SU-DHL-6 (cell line): ENCODE data around the gene NPAS3.

Source experiments
- H2AFZ ChIP-seq: fragments of 200-600 bp; sonication (generic); 2 replicates; pipeline ENCODE4 v1.6.1; 2014; ENCODE audit warnings: low read depth, mild to moderate bottlenecking, moderate library complexity, mixed read lengths, antibody characterized with exemption, low read length; ENCODE audit not compliant: severe bottlenecking
- H3F3A ChIP-seq: fragments of 200-600 bp; shearing (Covaris generic); 2 replicates; pipeline ENCODE4 v1.6.0; 2016; ENCODE audit warnings: antibody characterized with exemption, mild to moderate bottlenecking; ENCODE audit not compliant: insufficient read depth
- H3K27ac ChIP-seq: fragments of 200-600 bp; sonication (generic); 2 replicates; pipeline ENCODE4 v1.5.1; 2016; ENCODE audit warnings: low read depth, mild to moderate bottlenecking, low read length, moderate library complexity, mixed read lengths
- H3K27me3 ChIP-seq: fragments of 200-600 bp; sonication (generic), shearing (Covaris generic); 2 replicates; pipeline ENCODE4 v1.6.0; 2014; ENCODE audit warnings: mild to moderate bottlenecking, low read length
- H3K36me3 ChIP-seq: fragments of 200-600 bp; sonication (generic); 2 replicates; pipeline ENCODE4 v1.6.1; 2014; ENCODE audit warnings: mild to moderate bottlenecking, low read length, mixed read lengths
- H3K4me2 ChIP-seq: fragments of 300-600, 200-600 bp; shearing (Covaris generic), sonication (generic); 2 replicates; pipeline ENCODE4 v1.6.0; 2014; ENCODE audit warnings: low read length, low read depth, mild to moderate bottlenecking; ENCODE audit not compliant: poor library complexity, severe bottlenecking
- H3K4me3 ChIP-seq: fragments of 200-600 bp; sonication (generic); 2 replicates; pipeline ENCODE4 v1.5.1; 2014; ENCODE audit warnings: antibody characterized with exemption, low read length, mild to moderate bottlenecking, mixed read lengths; ENCODE audit not compliant: insufficient read depth, poor library complexity, severe bottlenecking
- H3K79me2 ChIP-seq: fragments of 200-600 bp; sonication (generic); 2 replicates; pipeline ENCODE4 v1.6.1; 2014; ENCODE audit warnings: mild to moderate bottlenecking, low read length, moderate library complexity; ENCODE audit not compliant: insufficient read depth
- H3K9ac ChIP-seq: fragments of 200-600 bp; sonication (generic); 2 replicates; pipeline ENCODE4 v1.7.0; 2014; ENCODE audit warnings: mild to moderate bottlenecking, low read length
- H3K9me2 ChIP-seq: fragments of 200-600 bp; sonication (generic); replicated peaks from 2 replicates; pipeline ENCODE4 v1.6.1; 2014; ENCODE audit warnings: low read length; ENCODE audit not compliant: insufficient read depth
- H3K9me3 ChIP-seq: fragments of 200-600 bp; sonication (generic); 2 replicates; pipeline ENCODE4 v1.6.1; 2014; ENCODE audit warnings: low read length, mixed read lengths; ENCODE audit not compliant: insufficient read depth
- H4K20me1 ChIP-seq: fragments of 200-600 bp; sonication (generic); 2 replicates; pipeline ENCODE4 v1.6.1; 2014; ENCODE audit warnings: low read depth, mild to moderate bottlenecking, antibody characterized with exemption, low read length, moderate library complexity, mixed read lengths
- CTCF ChIP-seq: fragments of 200-600 bp; sonication (generic); IDR thresholded peaks from one replicate; pipeline ENCODE4 v1.5.1; 2017; ENCODE audit warnings: antibody characterized with exemption, mild to moderate bottlenecking, low read length, moderate library complexity; ENCODE audit not compliant: insufficient read depth, poor library complexity, severe bottlenecking
- EZH2phosphoT487 ChIP-seq: fragments of 200-600 bp; sonication (generic), shearing (Covaris generic); conservative IDR thresholded peaks from 2 replicates; pipeline ENCODE4 v1.6.1; 2018; ENCODE audit warnings: mild to moderate bottlenecking, antibody characterized with exemption, low read length, moderate library complexity, mixed read lengths

Gene NPAS3

GRCh38 chr14:33065634-33066033, 127.0 kb downstream of the NPAS3 start:
- H3K9me2 ChIP-seq: no peaks in the 10 kb centered on the region
- no peak overlapping the region for H3K4me2 ChIP-seq
- no peaks in the 10 kb centered on the region for H3K79me2 ChIP-seq
- H3K27ac ChIP-seq: no peak overlapping the region
- no peaks in the 10 kb centered on the region for H3K36me3 ChIP-seq
- H3K9me3 ChIP-seq: no peaks in the 10 kb centered on the region
- H3K4me3 ChIP-seq: no peak overlapping the region
- H4K20me1 ChIP-seq: no peaks in the 10 kb centered on the region
- H3K27me3 ChIP-seq: no peaks in the 10 kb centered on the region
- no peaks in the 10 kb centered on the region for H3F3A ChIP-seq
- no peak for TF ChIP-seq EZH2phosphoT487
- no peak for TF ChIP-seq CTCF
- H3K9ac ChIP-seq: no peak overlapping the region
- H2AFZ ChIP-seq: no peak overlapping the region

DNA sequence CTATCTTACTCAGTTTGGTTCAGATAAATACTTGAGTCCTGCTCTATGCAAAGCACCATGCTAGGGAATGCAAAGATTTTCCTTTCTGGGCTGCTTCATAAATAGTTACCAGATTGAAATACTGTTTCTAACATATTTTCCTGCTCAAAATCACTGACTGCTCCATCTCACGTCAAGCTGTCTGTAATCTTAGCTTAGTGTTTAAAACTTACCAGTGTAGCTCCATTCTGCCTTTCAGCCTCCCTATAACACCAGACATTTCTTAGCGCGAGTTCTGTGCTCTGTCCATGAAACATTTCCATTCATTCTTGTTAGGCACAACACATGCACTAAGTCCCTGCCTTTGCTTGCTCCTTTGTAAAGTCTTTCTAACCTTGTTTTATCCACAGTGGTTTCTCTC, 129.4 kb downstream of the NPAS3 start:
- Histone ChIP-seq H3K4me2 (no peak overlapping the region), H2AFZ (no peak overlapping the region), H3K79me2 (no peaks in the 10 kb centered on the region), H3K9me2 (no peaks in the 10 kb centered on the region), H3F3A (no peaks in the 10 kb centered on the region), H3K27ac (no peak overlapping the region), H3K36me3 (no peaks in the 10 kb centered on the region), H3K27me3 (no peaks in the 10 kb centered on the region), H4K20me1 (no peaks in the 10 kb centered on the region), H3K9ac (no peak overlapping the region), H3K4me3 (no peak overlapping the region), H3K9me3 (no peaks in the 10 kb centered on the region)
- TF ChIP-seq EZH2phosphoT487 (no peak), CTCF (no peak)

GRCh38 chr14:33068626-33069025, 129.9 kb downstream of the NPAS3 start:
- TF ChIP-seq CTCF (no peak), EZH2phosphoT487 (no peak)
- no peaks in the 10 kb centered on the region for H3K79me2 ChIP-seq
- no peaks in the 10 kb centered on the region for H3K9me3 ChIP-seq
- no peak overlapping the region for H3K27ac ChIP-seq
- no peak overlapping the region for H2AFZ ChIP-seq
- H3K4me2 ChIP-seq: no peak overlapping the region
- no peaks in the 10 kb centered on the region for H3K27me3 ChIP-seq
- no peak overlapping the region for H3K9ac ChIP-seq
- no peaks in the 10 kb centered on the region for H3F3A ChIP-seq
- H3K4me3 ChIP-seq: no peak overlapping the region
- H4K20me1 ChIP-seq: no peaks in the 10 kb centered on the region
- no peaks in the 10 kb centered on the region for H3K9me2 ChIP-seq
- no peaks in the 10 kb centered on the region for H3K36me3 ChIP-seq

DNA sequence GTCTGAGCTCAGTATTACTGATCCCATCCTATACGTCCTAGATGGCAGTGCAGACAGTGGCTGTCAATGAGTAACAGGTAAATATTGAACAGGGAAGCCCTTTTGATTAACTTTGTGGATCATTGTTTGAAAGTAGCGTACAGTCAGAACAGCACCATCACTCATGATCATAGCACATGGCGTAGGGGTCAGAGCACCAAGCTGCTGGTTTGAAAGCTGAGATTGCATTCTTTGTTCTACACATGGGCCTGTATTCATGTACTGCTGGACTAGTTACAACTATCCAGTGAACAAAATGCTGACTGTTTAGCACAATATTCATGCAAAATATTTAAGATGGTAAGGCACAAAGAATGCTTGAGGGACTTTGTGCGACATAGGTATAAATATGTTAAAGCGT, 131.8 kb downstream of the NPAS3 start:
- TF ChIP-seq CTCF (no peak), EZH2phosphoT487 (no peak)

More for the DNA sequence above, 131.8 kb downstream of the NPAS3 start:
- Histone ChIP-seq H3K9ac (no peak overlapping the region), H4K20me1 (no peaks in the 10 kb centered on the region), H3K27ac (no peak overlapping the region), H3F3A (no peaks in the 10 kb centered on the region), H3K36me3 (no peaks in the 10 kb centered on the region), H3K79me2 (no peaks in the 10 kb centered on the region), H3K4me2 (no peak overlapping the region), H3K9me3 (no peaks in the 10 kb centered on the region), H3K4me3 (no peak overlapping the region), H3K27me3 (no peaks in the 10 kb centered on the region), H3K9me2 (no peaks in the 10 kb centered on the region), H2AFZ (no peak overlapping the region)
